GM23338 (cell line): ENCODE data around the gene HOXA2.

Experiments used
- CREB1 ChIP-seq: fragments of 250-450 bp; sonication (Bioruptor Pico); IDR thresholded peaks from 2 replicates; pipeline ENCODE4 v1.5.0; 2020; ENCODE audit warnings: low read depth, mild to moderate bottlenecking, moderate library complexity
- CTCF ChIP-seq, 2 experiments: fragments of 200-600 bp in 1 of 2; sonication (generic) in 1 of 2; conservative IDR thresholded peaks; 2 replicates each; pipeline versions ENCODE4 v1.5.1 to v1.6.1; 2016 to 2017; ENCODE audit warnings: antibody characterized with exemption in 2 of 2, low read depth in 2 of 2, mild to moderate bottlenecking in 2 of 2, moderate library complexity in 1 of 2
- ETS1 ChIP-seq: IDR thresholded peaks from 2 replicates; pipeline ENCODE4 v1.6.1; 2016; ENCODE audit warnings: antibody characterized with exemption
- EZH2 ChIP-seq: fragments of 200-600 bp; sonication (generic); IDR thresholded peaks from one replicate; pipeline ENCODE4 v1.8.0; 2017; ENCODE audit warnings: antibody characterized with exemption, mild to moderate bottlenecking, low read depth; ENCODE audit not compliant: unreplicated experiment
- EZH2phosphoT487 ChIP-seq: fragments of 200-600 bp; sonication (generic); IDR thresholded peaks from one replicate; pipeline ENCODE4 v1.8.1; 2018; ENCODE audit warnings: antibody characterized with exemption; ENCODE audit not compliant: unreplicated experiment
- JUNB ChIP-seq: IDR thresholded peaks from one replicate; pipeline ENCODE4 v1.6.1; 2016; ENCODE audit warnings: antibody characterized with exemption; ENCODE audit not compliant: unreplicated experiment
- NANOG ChIP-seq: IDR thresholded peaks from 2 replicates; pipeline ENCODE4 v1.6.1; 2016; ENCODE audit warnings: antibody characterized with exemption, borderline replicate concordance
- POLR2AphosphoS5 ChIP-seq: IDR thresholded peaks from 2 replicates; pipeline ENCODE4 v1.6.1; 2016; ENCODE audit warnings: antibody characterized with exemption, low read depth
- REST ChIP-seq: IDR thresholded peaks from one replicate; pipeline ENCODE4 v1.6.1; 2018; ENCODE audit warnings: antibody characterized with exemption; ENCODE audit not compliant: unreplicated experiment
- STAT1 ChIP-seq: IDR thresholded peaks from one replicate; pipeline ENCODE4 v1.6.1; 2016; ENCODE audit warnings: antibody characterized with exemption; ENCODE audit not compliant: unreplicated experiment
- ZNF114 ChIP-seq: fragments of 250-450 bp; sonication (Bioruptor Pico); IDR thresholded peaks from 2 replicates; pipeline ENCODE4 v1.5.0; 2020; ENCODE audit warnings: mild to moderate bottlenecking, moderate library complexity
- ZNF331 ChIP-seq: fragments of 250-450 bp; sonication (Bioruptor Pico); IDR thresholded peaks from 2 replicates; pipeline ENCODE4 v1.5.0; 2020; ENCODE audit warnings: low read depth, mild to moderate bottlenecking, moderate library complexity

GRCh38 chr7:27103489-27104226 lies 1.2 kb upstream of the HOXA2 start:
- TF ChIP-seq EZH2 (peak; percentile 93), CTCF (conservative IDR thresholded peaks at IDR 0.05; ENCODE audit: low read depth in 2 of 2) (no peak), REST (no peak), EZH2phosphoT487 (peak; percentile 95), ZNF114 (CRISPR knock-in tag) (no peak), ETS1 (no peak), POLR2AphosphoS5 (no peak), NANOG (no peak), CREB1 (CRISPR knock-in tag) (no peak), STAT1 (no peak), JUNB (no peak), ZNF331 (no peak)
